HG03378 (cell line): ENCODE results near the gene POU2F1.

Source experiments
- ATAC-seq: cut with Tn5 transposase; IDR thresholded peaks from one replicate; pipeline ENCODE4 v1.9.1; 2021; ENCODE audit warnings: mild to moderate bottlenecking, moderate library complexity; ENCODE audit not compliant: unreplicated experiment

The POU2F1 gene

DNA sequence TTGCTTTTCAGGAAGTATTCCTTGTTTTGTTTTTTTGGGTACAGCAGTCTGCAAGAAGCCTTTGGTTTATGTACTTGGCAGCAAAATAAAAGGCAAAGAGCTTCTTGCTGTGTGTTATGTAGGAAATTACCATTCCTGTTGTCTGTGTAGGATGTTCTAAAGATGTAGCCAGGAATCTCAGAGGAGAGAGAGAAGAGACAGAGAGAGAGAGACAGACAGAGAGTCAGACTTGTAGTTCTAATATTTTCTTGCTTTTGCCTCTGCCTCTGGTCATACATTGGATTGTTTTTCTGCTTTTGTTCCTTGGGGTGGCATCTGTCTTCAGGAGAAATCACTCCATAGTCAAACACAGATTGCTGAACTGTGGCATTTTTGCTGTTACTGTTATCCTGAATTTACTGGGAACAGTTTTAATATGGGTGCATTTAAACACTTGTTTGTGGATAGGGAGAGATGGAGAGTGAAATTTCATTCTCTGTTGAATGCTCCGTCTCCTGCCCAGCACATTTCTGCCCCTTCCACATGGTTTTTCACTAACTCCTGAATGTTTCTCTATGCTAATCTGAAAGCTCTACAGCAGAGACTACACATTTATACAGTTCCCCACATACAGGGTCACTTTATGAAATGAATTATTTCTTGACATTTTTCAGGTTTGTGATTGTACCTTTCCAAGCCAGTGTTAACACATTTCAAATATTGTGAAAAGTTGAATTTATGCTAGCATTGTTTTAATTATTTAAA lies 49.8 kb downstream of the POU2F1 start:
- ATAC-seq, result no peak

- ATAC-seq, result no peak
These were observed 51.8 kb downstream of the POU2F1 start for GRCh38 chr1:167272369-167272957.

DNA sequence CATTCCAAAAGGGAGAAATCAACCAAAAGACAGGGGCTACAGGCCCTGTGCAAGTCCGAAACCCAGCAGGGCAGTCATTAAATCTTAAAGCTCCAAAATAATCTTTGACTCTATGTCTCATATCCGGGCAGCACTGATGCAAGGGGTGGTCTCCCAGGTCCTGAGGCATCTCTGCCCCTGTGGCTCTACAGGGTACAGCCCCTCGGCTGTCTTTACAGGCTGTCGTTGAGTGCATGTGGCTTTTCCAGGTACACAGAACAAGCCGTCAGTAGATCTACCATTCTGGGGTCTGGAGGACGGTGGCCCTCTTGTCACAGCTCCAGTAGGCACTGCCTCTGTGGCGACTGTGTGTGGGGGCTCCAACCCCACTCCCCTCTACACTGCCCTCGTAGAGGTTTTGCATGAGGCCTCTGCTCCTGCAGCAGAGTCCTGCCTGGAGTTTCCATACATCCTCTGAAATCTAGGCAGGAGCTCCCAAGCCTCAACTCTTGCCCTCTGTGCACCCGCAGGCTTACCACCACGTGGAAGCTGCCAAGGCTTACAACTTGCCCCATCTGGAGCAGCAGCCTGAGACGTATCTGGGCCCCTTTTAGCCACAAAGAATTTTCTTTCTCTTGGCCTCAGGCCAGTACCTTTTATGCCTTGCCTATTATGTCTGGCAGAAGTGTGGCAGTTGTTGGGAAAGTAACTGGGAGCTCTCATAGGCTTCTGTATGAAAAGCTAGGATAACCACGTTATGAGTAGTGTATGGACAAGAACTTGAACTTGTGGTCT lies 52.5 kb downstream of the POU2F1 start:
- ATAC-seq, result no peak

DNA sequence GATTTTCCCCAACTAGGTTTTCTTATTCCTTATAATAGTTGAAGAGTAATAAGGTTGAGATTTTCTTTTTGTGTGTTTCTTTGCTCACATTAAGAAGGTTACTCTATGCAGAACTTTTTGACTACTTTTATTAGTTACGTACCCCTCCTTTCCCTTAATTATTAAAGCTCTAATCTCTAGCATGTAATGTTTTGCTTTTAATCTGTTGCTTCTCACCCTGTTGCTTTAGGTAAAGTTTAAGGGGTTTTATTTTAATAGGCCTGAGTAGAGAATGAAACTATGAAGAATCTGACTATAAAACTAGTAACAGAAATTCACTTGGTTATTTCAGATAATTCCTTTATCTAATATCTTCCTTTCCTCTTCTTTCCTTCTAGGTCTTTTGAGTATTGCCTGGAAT lies 53.4 kb downstream of the POU2F1 start:
- ATAC-seq, result no peak

DNA sequence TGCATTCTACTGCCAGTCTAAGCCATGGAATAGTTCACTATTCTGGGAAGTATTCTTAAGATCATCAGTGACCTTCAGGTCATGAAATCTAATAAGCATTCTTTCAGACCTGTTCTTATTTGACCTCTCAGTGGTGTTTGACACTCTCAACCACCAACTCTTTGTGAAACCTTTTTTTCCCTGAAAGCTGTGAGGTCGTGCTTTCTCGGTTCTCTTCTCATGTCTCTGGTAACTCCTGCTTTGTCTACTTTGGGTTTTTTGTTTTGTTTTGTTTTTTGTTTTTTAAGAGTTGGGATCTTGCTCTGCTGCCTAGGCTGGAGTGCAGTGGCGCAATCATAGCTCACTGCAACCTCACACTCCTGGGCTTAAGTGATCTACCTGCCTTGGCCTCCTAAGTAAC lies 56.3 kb downstream of the POU2F1 start:
- ATAC-seq, result peak; percentile 89

- ATAC-seq, result no peak
These were observed 57.8 kb downstream of the POU2F1 start for GRCh38 chr1:167278497-167278896.

- ATAC-seq, result no peak
These were observed 60.2 kb downstream of the POU2F1 start for GRCh38 chr1:167280912-167281311.

DNA sequence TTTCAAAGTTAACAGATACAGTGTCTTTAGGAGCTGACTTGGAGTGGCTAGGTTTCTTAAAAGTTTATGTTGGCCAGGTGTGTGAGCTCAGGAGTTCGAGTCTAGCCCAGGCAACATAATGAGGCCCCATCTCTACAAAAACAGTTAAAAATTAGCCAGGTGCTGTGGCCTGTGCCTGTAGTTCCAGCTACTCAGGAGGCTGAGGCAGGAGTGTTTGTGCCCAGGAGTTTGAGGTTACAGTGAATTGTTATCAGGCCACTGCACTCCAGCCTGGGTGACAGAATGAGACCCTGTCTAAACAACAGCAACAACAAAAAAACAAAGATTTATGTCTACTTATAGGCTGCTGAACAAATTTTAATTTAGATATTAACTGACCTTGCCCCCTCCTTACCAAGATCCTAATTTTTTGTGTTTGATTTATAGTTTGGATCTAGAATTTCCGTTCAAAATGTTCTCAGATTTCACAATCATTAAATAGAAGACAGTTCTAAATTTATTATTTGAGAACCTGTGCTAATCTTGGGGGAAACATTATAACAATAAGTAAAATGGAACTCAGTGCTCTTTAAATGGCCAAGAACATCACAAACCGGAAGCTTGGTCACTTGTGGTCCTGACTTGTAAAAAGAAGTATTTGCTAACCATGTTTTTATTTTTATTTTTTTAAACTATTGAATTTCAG lies 67.8 kb downstream of the POU2F1 start:
- no peak for ATAC-seq

DNA sequence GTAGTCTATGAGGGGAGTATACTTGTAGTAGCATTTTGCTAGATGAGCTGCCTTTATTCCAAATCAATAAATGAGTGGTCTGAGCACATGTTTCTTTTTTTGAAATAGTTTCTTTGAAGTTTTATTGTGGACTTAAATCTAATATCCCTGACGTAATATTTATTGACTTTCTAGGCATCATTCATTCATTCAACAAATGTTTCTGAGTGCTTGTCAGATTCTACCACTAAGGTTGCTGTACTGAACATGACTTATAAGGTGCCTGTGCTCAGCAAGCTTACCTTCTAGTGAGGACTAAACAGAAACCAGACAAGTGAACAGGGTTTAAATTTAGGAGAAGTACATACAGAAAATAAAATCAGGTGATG lies 68.4 kb downstream of the POU2F1 start:
- no peak for ATAC-seq

DNA sequence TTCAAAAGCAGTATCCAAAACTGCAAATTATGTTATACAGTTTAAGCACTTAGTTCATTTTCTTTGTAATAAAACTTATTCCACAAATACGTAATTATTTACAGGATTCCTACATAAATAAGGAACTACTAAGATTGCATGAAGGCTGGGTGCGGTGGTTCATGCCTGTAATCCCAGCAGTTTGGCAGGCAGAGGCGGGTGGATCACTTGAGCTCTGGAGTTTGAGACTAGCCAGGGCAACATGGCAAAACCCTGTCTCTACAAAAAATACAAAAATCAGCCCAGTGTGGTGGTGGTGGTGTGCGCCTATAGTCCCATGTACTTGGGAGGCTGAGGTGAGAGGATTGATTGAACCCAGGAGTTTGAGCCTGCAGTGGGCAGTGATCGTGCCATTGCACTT lies 69.3 kb downstream of the POU2F1 start:
- ATAC-seq, result no peak

- ATAC-seq, result no peak
These were observed 71.0 kb downstream of the POU2F1 start for GRCh38 chr1:167291539-167292185.

DNA sequence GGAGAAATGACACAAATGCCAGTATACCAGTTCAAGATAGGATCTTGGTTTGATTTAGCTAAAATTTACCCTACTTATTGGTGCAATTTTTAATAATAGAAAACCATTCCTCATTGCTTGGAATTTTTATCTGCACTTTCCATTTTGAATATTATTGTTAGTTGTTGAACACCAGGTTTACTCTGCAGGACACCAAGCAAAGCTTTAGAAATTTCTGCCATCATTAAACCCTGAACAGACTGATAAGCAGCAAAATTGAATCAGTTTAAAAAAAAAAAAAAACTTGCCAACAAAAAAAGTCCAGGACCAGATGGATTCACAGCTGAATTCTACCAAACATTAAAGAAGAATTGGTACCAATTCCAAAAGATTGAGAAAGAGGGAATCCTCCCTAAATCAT lies 71.5 kb downstream of the POU2F1 start:
- no peak for ATAC-seq

DNA sequence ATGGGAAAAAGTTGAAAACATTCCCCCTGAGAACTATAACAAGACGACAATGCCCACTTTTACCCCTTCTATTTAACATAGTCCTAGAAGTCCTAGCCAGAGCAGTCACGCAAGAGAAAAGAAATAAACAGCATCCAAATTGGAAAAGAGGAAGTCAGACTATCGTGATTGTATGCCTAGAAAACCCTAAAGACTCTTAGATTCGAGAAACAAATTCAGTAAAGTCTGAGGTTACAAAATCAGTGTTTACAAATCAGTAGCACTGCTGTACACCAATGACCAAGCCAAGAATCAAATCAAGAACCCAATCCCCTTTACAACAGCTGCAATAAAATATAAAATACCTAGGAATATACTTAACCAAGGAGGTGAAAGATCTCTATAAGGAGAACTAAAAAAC lies 72.4 kb downstream of the POU2F1 start:
- ATAC-seq, result no peak

GRCh38 chr1:167294528-167294927 lies 73.8 kb downstream of the POU2F1 start:
- ATAC-seq, result no peak

- ATAC-seq, result no peak
These were observed 76.8 kb downstream of the POU2F1 start for GRCh38 chr1:167297222-167298214.

DNA sequence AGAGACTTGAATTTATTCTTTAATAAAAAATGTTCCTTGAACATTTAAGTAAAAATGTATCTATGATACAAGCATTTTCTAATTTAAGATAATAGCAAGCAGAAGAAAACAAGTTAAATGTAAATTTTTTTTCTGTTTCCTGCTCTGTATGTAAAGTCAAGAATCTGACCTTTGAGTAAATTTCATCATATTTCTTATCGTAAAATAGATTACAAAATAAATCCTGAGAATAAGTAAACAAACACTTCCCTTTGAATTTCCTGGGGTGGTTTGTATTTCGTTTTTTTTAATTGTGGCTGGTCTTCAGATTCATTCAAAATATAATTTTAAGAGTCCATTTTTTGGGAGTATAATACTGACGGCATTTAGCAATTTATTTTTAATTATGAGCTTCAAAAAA lies 77.6 kb downstream of the POU2F1 start:
- no peak for ATAC-seq

GRCh38 chr1:167301355-167301754 lies 80.7 kb downstream of the POU2F1 start:
- ATAC-seq, result no peak

DNA sequence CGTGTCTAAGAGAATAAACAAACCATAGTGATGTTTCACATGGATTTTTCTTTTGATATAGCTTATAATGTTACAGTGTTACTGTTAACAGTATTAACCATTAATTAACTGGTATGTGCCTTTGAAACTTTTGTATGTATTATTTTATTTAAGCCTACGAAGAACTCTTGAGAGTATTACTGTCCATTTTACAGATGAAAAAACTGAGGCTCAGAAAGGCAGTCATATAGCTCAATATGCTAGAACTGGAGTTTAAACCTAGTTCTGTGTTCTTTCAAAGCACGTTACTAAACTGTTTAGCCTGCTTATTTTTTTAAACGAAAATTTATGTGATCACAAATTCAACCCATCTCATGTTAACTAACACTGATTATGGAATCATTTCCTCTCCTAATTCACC lies 83.5 kb downstream of the POU2F1 start:
- ATAC-seq, result no peak

DNA sequence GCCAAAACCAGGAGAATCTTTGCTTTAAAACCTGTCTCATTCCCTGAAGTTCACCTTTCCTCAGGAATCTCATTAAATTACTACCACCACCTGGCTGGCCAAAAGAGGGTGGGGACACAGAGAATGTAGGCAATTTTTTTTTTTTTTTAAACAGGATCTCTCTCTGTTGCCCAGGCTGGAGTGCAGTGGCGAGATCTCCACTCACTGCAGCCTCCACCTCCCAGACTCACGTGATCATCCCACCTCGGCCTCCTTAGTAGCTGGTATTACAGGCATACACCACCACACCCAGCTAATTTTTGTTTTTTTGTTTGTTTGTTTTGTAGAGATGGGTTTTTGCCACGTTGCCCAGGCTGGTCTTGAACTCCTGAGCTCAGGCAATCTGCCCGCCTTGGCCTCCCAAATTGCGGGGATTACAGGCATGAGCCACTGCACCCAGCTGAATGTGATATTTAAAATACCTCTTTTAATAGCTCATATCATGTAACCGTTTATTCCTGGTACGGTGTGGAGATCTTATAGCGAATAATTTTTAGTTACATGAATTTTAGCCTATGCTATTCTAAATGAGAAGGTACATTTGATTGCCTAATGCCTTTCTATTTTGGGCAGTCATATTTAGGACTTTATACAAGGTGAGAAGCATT lies 84.5 kb downstream of the POU2F1 start:
- no peak for ATAC-seq
